22Rv1 (cell line): ENCODE measurements around the gene TERF2IP.

Experiments used
- ZFX ChIP-seq: fragments of 450-650 bp; IDR thresholded peaks from 2 replicates; pipeline ENCODE4 v1.6.1; 2017; ENCODE audit warnings: antibody characterized with exemption, borderline replicate concordance
- TF ChIP-seq, protein P1 (sequence below): fragments of 450-650 bp; IDR thresholded peaks from 2 replicates; pipeline ENCODE4 v1.5.1; 2017; ENCODE audit warnings: mild to moderate bottlenecking

DNA sequence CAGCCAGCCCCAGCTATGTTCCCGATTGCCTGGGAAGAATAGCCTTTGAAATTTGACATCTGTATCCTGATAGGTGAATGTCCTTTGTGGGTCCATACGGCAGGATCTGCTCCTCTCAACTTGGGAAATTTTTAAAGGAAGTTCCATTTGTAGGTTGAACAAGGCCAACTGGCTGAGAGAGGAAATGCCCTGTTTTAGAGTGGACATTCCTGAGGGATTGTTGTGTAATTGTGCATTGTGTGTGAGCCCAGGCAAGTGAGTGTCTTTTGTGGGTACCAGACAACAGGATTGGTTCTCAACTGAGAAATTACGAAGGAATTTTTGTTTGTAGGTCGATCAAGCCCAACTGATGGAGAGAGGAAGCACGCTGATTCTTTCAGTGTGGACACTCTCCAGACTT is 31.8 kb downstream of the TERF2IP start:
- TF ChIP-seq, protein P1, sequence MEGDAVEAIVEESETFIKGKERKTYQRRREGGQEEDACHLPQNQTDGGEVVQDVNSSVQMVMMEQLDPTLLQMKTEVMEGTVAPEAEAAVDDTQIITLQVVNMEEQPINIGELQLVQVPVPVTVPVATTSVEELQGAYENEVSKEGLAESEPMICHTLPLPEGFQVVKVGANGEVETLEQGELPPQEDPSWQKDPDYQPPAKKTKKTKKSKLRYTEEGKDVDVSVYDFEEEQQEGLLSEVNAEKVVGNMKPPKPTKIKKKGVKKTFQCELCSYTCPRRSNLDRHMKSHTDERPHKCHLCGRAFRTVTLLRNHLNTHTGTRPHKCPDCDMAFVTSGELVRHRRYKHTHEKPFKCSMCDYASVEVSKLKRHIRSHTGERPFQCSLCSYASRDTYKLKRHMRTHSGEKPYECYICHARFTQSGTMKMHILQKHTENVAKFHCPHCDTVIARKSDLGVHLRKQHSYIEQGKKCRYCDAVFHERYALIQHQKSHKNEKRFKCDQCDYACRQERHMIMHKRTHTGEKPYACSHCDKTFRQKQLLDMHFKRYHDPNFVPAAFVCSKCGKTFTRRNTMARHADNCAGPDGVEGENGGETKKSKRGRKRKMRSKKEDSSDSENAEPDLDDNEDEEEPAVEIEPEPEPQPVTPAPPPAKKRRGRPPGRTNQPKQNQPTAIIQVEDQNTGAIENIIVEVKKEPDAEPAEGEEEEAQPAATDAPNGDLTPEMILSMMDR, result no peak
- no peak for TF ChIP-seq ZFX
